ENCODE data around the gene HAND1. TPM values are rescaled to one million over a fixed set of nuclear protein-coding genes. Genes with fewer than 3 reads are reported as not detected.

Gene HAND1
- total RNA-seq = not detected

- DNase-seq (no peak), ATAC-seq (no peak)
- CTCF ChIA-PET = interaction anchor here (1.8 kb wide), 1 partner anchor 10 kb away, joined by 4 read pairs; no protein-coding TSS in a partner anchor
- Mint-ChIP-seq H3K4me1 (ENCODE audit: low read depth) (peaks cover 48% of the 10 kb centered on the region), H3K4me3 (peak within 1 kb of the TSS; percentile 1), H3K9me3 (no peaks in the 10 kb centered on the region), H3K27me3 (peaks cover 88% of the 10 kb centered on the region), H3K36me3 (ENCODE audit: low read depth) (no peaks in the 10 kb centered on the region), H3K27ac (no peak within 1 kb of the TSS)
- intact Hi-C loops (cut with micrococcal nuclease) = no loop called here
- POLR2A ChIA-PET = no interaction called here
- TF ChIP-seq CTCF (IDR thresholded peaks at IDR 0.05) = no peak
Observed at GRCh38 chr5:154478224-154478565, at the start of gene HAND1. HAND1 (minus strand) TSS chr5:154478227; CDS start chr5:154478008, 219 bp downstream.

GRCh38 chr5:154526231-154527226, 48.5 kb upstream of the HAND1 start:
- TF ChIP-seq CTCF (IDR thresholded peaks at IDR 0.05) = no peak
- CTCF ChIA-PET = interaction anchor here (0.7 kb wide), 1 partner anchor 14 kb away, joined by 3 read pairs; no protein-coding TSS in a partner anchor
- Mint-ChIP-seq H3K9me3 (no peaks in the 10 kb centered on the region), H3K27ac (no peak overlapping the region), H3K4me1 (ENCODE audit: low read depth) (no peaks in the 10 kb centered on the region), H3K4me3 (no peak overlapping the region), H3K36me3 (ENCODE audit: low read depth) (no peaks in the 10 kb centered on the region), H3K27me3 (peaks cover 26% of the 10 kb centered on the region)
- ATAC-seq (no peak), DNase-seq (no peak)
- intact Hi-C loops (cut with micrococcal nuclease) = no loop called here
- POLR2A ChIA-PET = no interaction called here

GRCh38 chr5:154524859-154525258, 46.8 kb upstream of the HAND1 start:
- peaks cover 36% of the 10 kb centered on the region for H3K27me3 Mint-ChIP-seq
- intact Hi-C loops (cut with micrococcal nuclease) = no loop called here

GRCh38 chr5:154524181-154524580, 46.2 kb upstream of the HAND1 start:
- Mint-ChIP-seq H3K36me3 (ENCODE audit: low read depth) (no peaks in the 10 kb centered on the region), H3K27me3 (peaks cover 42% of the 10 kb centered on the region), H3K27ac (no peak overlapping the region), H3K4me1 (ENCODE audit: low read depth) (no peaks in the 10 kb centered on the region), H3K9me3 (no peaks in the 10 kb centered on the region), H3K4me3 (no peak overlapping the region)
- no peak for TF ChIP-seq CTCF (IDR thresholded peaks at IDR 0.05)
- DNase-seq = no peak
- no peak for ATAC-seq
- intact Hi-C loops (cut with micrococcal nuclease) = no loop called here
- ChIA-PET CTCF (interaction anchor here (0.7 to 1.5 kb wide), 2 partner anchors 19 to 108 kb away, joined by 3 to 6 read pairs; no protein-coding TSS in a partner anchor), POLR2A (interaction anchor here (0.9 kb wide), 1 partner anchor 45 kb away, joined by 3 read pairs; no protein-coding TSS in a partner anchor)

More at GRCh38 chr5:154524859-154525258, 46.8 kb upstream of the HAND1 start:
- no peak for TF ChIP-seq CTCF (IDR thresholded peaks at IDR 0.05)
- ChIA-PET CTCF (interaction anchor here (1.5 kb wide), 1 partner anchor 19 kb away, joined by 6 read pairs; no protein-coding TSS in a partner anchor), POLR2A (interaction anchor here (0.9 kb wide), 1 partner anchor 46 kb away, joined by 3 read pairs; no protein-coding TSS in a partner anchor)
- H3K4me3 Mint-ChIP-seq = no peak overlapping the region
- DNase-seq (no peak), ATAC-seq (no peak)
- no peaks in the 10 kb centered on the region for H3K4me1 Mint-ChIP-seq (ENCODE audit: low read depth)
- H3K36me3 Mint-ChIP-seq (ENCODE audit: low read depth) = no peaks in the 10 kb centered on the region
- no peaks in the 10 kb centered on the region for H3K9me3 Mint-ChIP-seq
- no peak overlapping the region for H3K27ac Mint-ChIP-seq

- Mint-ChIP-seq H3K27ac (no peak overlapping the region), H3K36me3 (ENCODE audit: low read depth) (no peaks in the 10 kb centered on the region), H3K4me3 (no peak overlapping the region), H3K4me1 (ENCODE audit: low read depth) (no peaks in the 10 kb centered on the region), H3K9me3 (no peaks in the 10 kb centered on the region), H3K27me3 (peaks cover 43% of the 10 kb centered on the region)
- intact Hi-C loops (cut with micrococcal nuclease) = no loop called here
- CTCF ChIA-PET = interaction anchor here (0.7 kb wide), 1 partner anchor 108 kb away, joined by 3 read pairs; no protein-coding TSS in a partner anchor
- DNase-seq = no peak
- TF ChIP-seq CTCF (IDR thresholded peaks at IDR 0.05) = no peak
- ATAC-seq = no peak
- POLR2A ChIA-PET = no interaction called here
Observed at GRCh38 chr5:154523709-154524108, 45.7 kb upstream of the HAND1 start.
